GM10266 (cell line): ENCODE data around the gene PDE6C.

Experiments
- DNase-seq: peaks from one replicate; pipeline ENCODE4 v3.0.0; 2012; ENCODE audit errors: extremely low spot score
- CTCF ChIP-seq: IDR thresholded peaks from 2 replicates; pipeline ENCODE4 v1.5.1; 2012; ENCODE audit warnings: mild to moderate bottlenecking, low read depth; ENCODE audit not compliant: control insufficient read depth, insufficient read depth; ENCODE audit errors: missing control alignments

The PDE6C gene

GRCh38 chr10:93612311-93612710, at the start of gene PDE6C:
TSS of gene PDE6C (plus strand) at chr10:93612537. CDS start at chr10:93612726, 189 bp downstream.
- no peak for TF ChIP-seq CTCF
- DNase-seq: no peak

DNA sequence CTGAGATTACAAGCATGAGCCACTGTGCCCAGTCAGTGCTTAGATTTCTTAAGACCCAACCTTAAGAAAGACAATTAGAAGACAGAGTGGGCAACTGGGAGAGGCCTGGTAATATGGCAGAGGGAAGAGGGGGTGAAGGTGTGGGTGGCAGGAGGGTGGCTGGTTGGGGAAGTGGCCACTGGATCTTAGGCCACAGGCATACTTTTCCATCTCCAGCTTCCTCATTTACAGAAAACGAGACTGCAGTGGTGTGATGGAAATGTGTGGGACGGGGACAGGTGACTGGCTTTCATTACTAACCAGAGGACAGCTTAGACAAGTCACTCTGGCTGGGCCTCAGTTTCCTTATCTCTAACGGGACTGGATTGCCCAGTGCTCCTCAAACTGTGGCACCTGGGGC, 46.9 kb upstream of the PDE6C start:
- TF ChIP-seq CTCF: no peak
- DNase-seq: no peak

GRCh38 chr10:93566435-93567276, 45.7 kb upstream of the PDE6C start, which contains the start of gene FFAR4:
TSS of gene FFAR4 (plus strand) at chr10:93566665. CDS start at chr10:93566721, 56 bp downstream.
- DNase-seq: no peak
- TF ChIP-seq CTCF: no peak

DNA sequence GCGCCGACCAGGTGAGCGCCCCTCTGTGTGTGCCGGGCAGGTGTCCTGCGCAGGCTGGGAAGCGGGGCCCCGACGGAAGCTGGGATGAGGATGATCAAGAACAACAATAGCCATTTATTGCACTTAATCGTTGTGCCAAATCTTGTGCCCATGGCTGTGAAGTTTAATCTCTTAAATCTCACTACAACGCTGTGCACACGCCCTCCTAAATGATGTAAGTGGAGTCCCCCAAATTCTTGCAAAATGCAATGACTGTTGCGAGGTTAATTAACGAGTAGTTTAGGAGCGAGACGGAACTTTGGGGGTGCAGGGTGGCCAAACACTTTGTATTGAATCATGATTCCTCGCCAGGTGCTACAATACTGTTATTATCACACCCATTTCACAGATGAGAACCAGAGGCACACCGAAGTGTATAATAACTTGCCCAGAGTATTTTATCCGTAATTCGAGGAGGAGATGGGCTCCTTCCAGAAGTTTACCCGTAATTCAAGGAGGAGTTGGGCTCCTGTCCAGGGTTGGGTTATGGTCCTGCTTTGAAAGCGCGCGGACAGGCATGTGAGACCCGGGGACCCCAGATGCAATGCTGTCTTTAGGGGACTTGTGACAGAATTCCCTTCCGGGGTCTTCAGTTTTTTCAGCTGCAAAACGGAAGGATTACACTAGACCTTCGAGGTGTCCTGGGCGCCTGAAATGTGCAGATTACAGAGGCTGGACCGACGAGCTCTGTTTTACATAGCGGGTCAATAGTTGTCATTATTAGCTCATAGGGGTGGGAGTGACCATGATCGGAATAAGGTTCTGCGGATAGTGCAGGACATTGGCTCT, 44.8 kb upstream of the PDE6C start:
- no peak for TF ChIP-seq CTCF

DNA sequence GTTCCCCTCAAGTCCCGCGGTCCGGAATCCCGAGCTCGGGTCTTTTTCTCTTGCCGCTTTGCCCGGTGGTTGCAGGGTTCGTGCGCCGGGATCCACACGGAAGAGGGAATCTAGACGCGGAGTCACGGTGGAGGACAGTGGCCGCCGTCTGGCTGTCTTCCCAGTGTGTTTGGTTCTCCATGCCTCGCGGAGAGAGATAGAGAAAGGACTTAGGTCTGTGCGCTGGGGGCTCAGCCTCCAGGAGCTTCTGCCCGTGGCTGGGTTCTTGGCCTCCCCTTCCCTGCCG, 44.3 kb upstream of the PDE6C start:
- DNase-seq: no peak
- TF ChIP-seq CTCF: no peak

More for the DNA sequence above, 44.8 kb upstream of the PDE6C start:
- DNase-seq: no peak

DNA sequence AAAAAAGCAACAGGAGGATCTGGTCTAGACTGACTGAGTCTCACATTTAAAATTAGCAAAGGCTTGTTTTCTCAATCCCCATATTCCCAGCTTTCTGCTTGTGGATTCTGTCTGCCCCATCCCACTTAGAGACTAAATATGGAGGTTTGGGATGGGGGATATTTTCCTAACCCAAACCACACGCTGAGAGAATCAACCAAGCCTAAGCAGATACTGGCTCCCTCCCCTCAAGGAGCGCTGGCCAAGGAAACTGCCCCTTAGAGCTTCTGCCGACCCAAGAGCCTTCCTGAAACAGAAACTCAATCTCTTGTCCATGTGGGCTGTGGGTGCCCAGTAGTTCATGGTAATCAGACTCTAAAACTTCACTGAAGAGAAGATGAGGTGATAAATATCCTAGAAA, 42.0 kb upstream of the PDE6C start:
- TF ChIP-seq CTCF: no peak
- no peak for DNase-seq

GRCh38 chr10:93572606-93573005, 39.7 kb upstream of the PDE6C start:
- TF ChIP-seq CTCF: no peak
- no peak for DNase-seq
